GM15510 (cell line): ENCODE data around the gene NCOR1.

Experiments
- POLR2A ChIP-seq: IDR thresholded peaks from 3 replicates; pipeline ENCODE4 v1.6.1; 2011; ENCODE audit warnings: borderline replicate concordance; ENCODE audit not compliant: insufficient read length; ENCODE audit errors: extremely low read depth

NCOR1 gene

DNA sequence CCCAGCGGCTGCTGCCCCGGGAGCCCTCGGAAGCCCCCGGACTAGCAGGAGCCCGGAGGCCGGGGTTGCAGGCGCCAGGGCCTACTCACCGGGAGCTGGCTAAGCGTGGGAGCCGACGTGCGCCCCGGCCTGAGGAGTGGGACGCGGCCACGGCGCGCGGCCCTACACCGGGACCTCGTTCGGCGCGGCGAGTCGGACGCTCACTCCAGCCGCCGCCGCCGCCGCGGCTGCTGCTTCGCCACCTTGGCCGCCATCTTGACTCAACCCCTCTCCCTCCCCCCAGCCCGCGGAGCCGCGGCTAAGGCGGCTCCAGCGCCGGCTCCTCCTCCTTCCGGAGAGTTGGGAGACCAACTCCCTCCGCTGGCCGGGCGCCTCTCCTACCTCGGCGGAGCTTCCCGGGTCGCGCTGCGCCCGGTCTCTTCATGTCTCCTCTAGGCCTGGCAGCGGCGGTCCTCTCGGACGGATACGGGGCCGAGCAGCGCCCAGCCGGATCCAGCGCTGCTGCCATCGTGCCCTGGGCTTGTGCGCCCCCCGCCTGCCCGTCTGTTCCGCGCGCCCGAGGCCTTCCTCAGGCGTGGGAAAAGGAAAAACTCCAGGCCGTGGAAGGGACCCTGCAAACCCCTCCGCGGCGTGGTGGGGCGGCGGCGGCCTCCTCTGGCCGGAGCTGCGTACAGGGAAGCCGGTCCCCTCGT lies at the start of gene NCOR1:
TSS of gene NCOR1 (minus strand) at position 262 of the 692 bp plus-strand sequence. CDS start 20,965 bp downstream, outside the sequence.
- TF ChIP-seq POLR2A = peak; percentile 97

GRCh38 chr17:16262201-16262600 lies 46.9 kb upstream of the NCOR1 start:
- TF ChIP-seq POLR2A = no peak

DNA sequence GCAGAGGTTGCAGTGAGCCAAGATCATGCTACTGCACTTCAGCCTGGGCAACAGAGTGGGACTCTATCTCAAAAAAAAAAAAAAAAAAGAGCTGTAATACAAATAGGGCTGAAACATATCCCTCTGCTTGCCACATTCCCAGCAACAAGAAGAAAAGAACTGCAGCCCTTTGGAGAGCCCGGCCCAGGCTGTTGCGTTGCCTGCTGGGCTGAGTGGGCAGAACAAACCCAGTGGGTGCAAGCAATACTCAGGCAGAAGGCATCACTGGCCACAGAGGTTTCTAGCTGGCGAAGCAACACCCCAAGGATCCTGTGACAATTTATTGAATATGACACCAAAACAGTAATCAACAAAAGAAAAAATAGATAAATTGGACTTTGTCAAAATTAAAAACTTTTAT lies 45.7 kb upstream of the NCOR1 start:
- TF ChIP-seq POLR2A = no peak

GRCh38 chr17:16259926-16260325 lies 44.6 kb upstream of the NCOR1 start:
- TF ChIP-seq POLR2A = no peak

GRCh38 chr17:16258901-16259300 lies 43.6 kb upstream of the NCOR1 start:
- no peak for TF ChIP-seq POLR2A

DNA sequence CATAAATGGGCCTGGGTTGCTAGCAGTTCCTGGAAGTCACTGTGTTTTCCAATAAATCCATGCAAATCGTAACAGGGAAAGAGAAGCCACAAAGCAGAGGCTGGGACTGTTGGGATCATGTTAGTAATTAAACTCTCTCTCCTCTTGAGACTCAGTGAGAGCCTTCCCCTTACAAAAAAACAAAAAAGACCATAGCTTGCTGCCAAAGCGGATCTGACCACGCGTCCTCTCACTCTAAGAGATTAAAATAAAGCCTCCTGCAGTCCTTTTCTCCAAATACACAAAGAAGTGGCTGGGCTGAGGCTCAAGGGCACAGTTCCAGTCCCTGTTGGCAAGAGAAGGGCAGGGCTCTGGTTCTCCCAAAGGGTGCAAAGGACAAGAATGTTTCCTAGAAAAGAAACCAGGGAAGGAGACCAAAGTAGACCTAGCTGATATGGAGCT lies 40.2 kb upstream of the NCOR1 start:
- TF ChIP-seq POLR2A = no peak

DNA sequence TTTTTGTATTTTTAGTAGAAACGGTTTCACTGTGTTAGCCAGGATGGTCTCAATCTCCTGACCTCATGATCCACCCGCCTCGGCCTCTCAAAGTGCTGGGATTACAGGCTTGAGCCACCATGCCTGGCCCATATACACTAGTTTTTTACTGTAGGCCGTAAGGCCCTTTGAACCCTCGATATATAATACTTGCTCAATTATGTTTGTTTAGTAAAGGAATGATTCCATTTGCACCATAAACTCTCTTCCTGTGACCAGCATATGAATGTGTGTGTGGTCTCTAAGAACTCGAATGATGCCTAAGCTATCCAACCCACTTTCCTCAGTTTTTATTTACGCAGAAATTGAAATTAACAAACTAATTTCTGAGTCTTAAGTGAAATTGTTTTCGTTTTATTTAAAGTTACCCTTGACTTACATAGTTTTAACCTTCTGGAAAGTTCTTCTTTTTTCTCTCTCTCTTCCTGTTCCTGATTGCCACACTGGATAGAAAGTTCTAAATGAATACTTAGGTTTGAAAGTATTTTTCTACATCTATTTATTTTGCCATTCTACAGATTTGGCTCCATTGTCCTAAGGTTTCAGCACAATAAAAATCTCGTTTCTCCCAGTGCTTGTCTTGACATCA lies 39.6 kb upstream of the NCOR1 start:
- no peak for TF ChIP-seq POLR2A

- no peak for TF ChIP-seq POLR2A
Observed at GRCh38 chr17:16251556-16251955, 36.2 kb upstream of the NCOR1 start.

- TF ChIP-seq POLR2A = no peak
Observed at GRCh38 chr17:16251043-16251442, 35.7 kb upstream of the NCOR1 start.

- no peak for TF ChIP-seq POLR2A
Observed at GRCh38 chr17:16250635-16251034, 35.3 kb upstream of the NCOR1 start.

- no peak for TF ChIP-seq POLR2A
Observed at GRCh38 chr17:16247586-16247984, 32.3 kb upstream of the NCOR1 start.

GRCh38 chr17:16243801-16244567 lies 28.6 kb upstream of the NCOR1 start:
- no peak for TF ChIP-seq POLR2A

GRCh38 chr17:16243385-16243784 lies 28.1 kb upstream of the NCOR1 start:
- no peak for TF ChIP-seq POLR2A

DNA sequence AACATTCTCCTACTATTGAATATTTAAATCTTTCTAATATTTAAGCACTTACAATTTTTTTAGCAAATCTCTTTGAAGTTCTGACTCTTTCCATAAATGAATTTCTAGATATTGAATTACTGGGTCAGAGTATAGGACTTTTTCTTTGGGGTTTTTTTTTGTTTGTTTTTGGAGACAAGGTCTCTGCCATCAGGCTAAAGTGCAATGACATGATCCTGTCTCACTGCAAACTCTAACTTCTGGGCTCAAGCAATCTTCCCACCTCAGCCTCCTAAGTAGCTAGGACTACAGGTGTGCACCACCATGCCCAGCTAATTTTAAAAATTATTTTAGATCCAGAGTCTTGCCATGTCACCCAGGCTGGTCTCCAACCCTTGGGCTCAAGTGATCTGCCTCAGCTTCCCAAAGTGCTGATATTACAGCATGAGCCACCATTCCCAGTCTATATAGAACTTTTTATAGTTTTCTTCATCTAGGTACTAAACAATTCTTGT lies 26.6 kb upstream of the NCOR1 start:
- no peak for TF ChIP-seq POLR2A

GRCh38 chr17:16239931-16240330 lies 24.6 kb upstream of the NCOR1 start:
- no peak for TF ChIP-seq POLR2A
